SK-N-SH (cell line): ENCODE data around the gene PXYLP1. TPM values are rescaled to one million over a fixed set of nuclear protein-coding genes. Genes with fewer than 3 reads are reported as not detected.

Experiments used
- CTCF ChIA-PET: fragments of 300-600, 350-600 bp; formaldehyde crosslinking; extraction: SDS; loops from one replicate; lab custom pipeline; 2021; lab: Yijun Ruan, JAX
- POLR2A ChIA-PET: fragments of 350-600 bp; sonication (Branson Sonifier 250); formaldehyde crosslinking; extraction: SDS; loops from one replicate; lab custom pipeline; 2020; ENCODE audit warnings: antibody characterized with exemption, inconsistent platforms; lab: Yijun Ruan, JAX
- DNase-seq: peaks from one replicate; pipeline ENCODE4 v3.0.0; 2012
- H2AFZ ChIP-seq: fragments of 200-600 bp; sonication (generic); 2 replicates; pipeline ENCODE4 v1.8.1; 2016; ENCODE audit warnings: antibody characterized with exemption, mild to moderate bottlenecking, low read depth
- H3F3A ChIP-seq: fragments of 200-600 bp; sonication (generic); replicated peaks from 2 replicates; pipeline ENCODE3; 2016; ENCODE audit warnings: antibody characterized with exemption, mild to moderate bottlenecking; ENCODE audit not compliant: insufficient read depth
- H3K27ac ChIP-seq, 2 experiments: fragments of 200-500 bp in 1 of 2; fragments of 200-600 bp in 1 of 2; sonication (Bioruptor generic) in 1 of 2; sonication (generic), shearing (Covaris generic) in 1 of 2; 2 replicates each; pipeline versions ENCODE4 v1.5.1 to v1.6.1; 2014 to 2016; ENCODE audit warnings: low read depth in 2 of 2, inconsistent platforms in 1 of 2, low read length in 1 of 2, mild to moderate bottlenecking in 1 of 2, mixed read lengths in 1 of 2
- H3K27me3 ChIP-seq: fragments of 200-600 bp; sonication (generic), shearing (Covaris generic); 2 replicates; pipeline ENCODE4 v1.6.1; 2016; ENCODE audit warnings: mixed run types; ENCODE audit not compliant: insufficient read depth
- H3K36me3 ChIP-seq, 2 experiments: fragments of 200-500 bp in 1 of 2; fragments of 200-600 bp in 1 of 2; sonication (Bioruptor generic) in 1 of 2; sonication (generic) in 1 of 2; replicated peaks in 1 of 2; 2 replicates each; pipeline versions ENCODE3 to v1.5.1; 2014 to 2016; ENCODE audit warnings: low read length in 1 of 2, mild to moderate bottlenecking in 1 of 2; ENCODE audit not compliant: insufficient read depth in 2 of 2, control insufficient read depth in 1 of 2
- H3K4me1 ChIP-seq, 2 experiments: fragments of 200-500 bp in 1 of 2; fragments of 200-600 bp in 1 of 2; sonication (Bioruptor generic) in 1 of 2; sonication (generic), shearing (Covaris generic) in 1 of 2; 2 replicates each; pipeline versions ENCODE4 v1.5.1 to v1.6.1; 2014 to 2016; ENCODE audit warnings: low read depth in 1 of 2, low read length in 1 of 2, mixed run types in 1 of 2; ENCODE audit not compliant: insufficient read depth in 2 of 2, control insufficient read depth in 1 of 2
- H3K4me2 ChIP-seq: fragments of 200-600 bp; sonication (generic), shearing (Covaris generic); 2 replicates; pipeline ENCODE4 v1.6.1; 2017; ENCODE audit warnings: mixed run types
- H3K4me3 ChIP-seq, 2 experiments: fragments of 200-500 bp in 1 of 2; fragments of 200-600 bp in 1 of 2; sonication (Bioruptor generic) in 1 of 2; sonication (generic), shearing (Covaris generic) in 1 of 2; 2 replicates each; pipeline versions ENCODE4 v1.5.1 to v1.8.1; 2014 to 2016; ENCODE audit warnings: low read depth in 2 of 2, inconsistent platforms in 1 of 2, low read length in 1 of 2, mild to moderate bottlenecking in 1 of 2, mixed read lengths in 1 of 2, moderate library complexity in 1 of 2
- H3K79me2 ChIP-seq: fragments of 200-600 bp; sonication (generic); 2 replicates; pipeline ENCODE4 v1.8.1; 2017; ENCODE audit warnings: mild to moderate bottlenecking; ENCODE audit not compliant: insufficient read depth
- H3K9ac ChIP-seq: fragments of 200-600 bp; sonication (generic); 2 replicates; pipeline ENCODE4 v1.6.1; 2017; ENCODE audit warnings: mixed run types
- H3K9me2 ChIP-seq: fragments of 200-600 bp; sonication (generic); 2 replicates; pipeline ENCODE4 v1.6.1; 2017; ENCODE audit warnings: mixed run types
- H3K9me3 ChIP-seq: fragments of 200-600 bp; sonication (generic); 2 replicates; pipeline ENCODE4 v1.6.1; 2017; ENCODE audit warnings: mixed run types, mild to moderate bottlenecking, moderate library complexity
- H4K20me1 ChIP-seq: fragments of 200-600 bp; sonication (generic); 2 replicates; pipeline ENCODE4 v1.6.1; 2017; ENCODE audit warnings: mild to moderate bottlenecking, mixed run types; ENCODE audit not compliant: insufficient read depth
- CHD2 ChIP-seq: fragments of 150-350 bp; IDR thresholded peaks from 2 replicates; pipeline ENCODE4 v1.6.1; 2018; ENCODE audit warnings: low read length; ENCODE audit not compliant: partially characterized antibody
- FOSL2 ChIP-seq: IDR thresholded peaks from 2 replicates; pipeline ENCODE4 v1.4.0; 2012; ENCODE audit warnings: low read depth, mild to moderate bottlenecking, moderate library complexity, borderline replicate concordance
- FOXM1 ChIP-seq: IDR thresholded peaks from 2 replicates; pipeline ENCODE4 v1.4.0; 2012; ENCODE audit warnings: low read depth, mild to moderate bottlenecking
- NFIC ChIP-seq: IDR thresholded peaks from 2 replicates; pipeline ENCODE4 v1.4.0; 2012; ENCODE audit warnings: borderline replicate concordance
- RCOR1 ChIP-seq: fragments of 150-350 bp; IDR thresholded peaks from 2 replicates; pipeline ENCODE4 v1.6.1; 2017; ENCODE audit warnings: antibody characterized with exemption, low read length
- RXRA ChIP-seq: IDR thresholded peaks from 2 replicates; pipeline ENCODE4 v1.4.0; 2012; ENCODE audit warnings: low read depth, mild to moderate bottlenecking, borderline replicate concordance
- SIN3A ChIP-seq: IDR thresholded peaks from 2 replicates; pipeline ENCODE4 v1.6.1; 2012; ENCODE audit warnings: low read depth, mild to moderate bottlenecking, low read length, moderate library complexity, borderline replicate concordance
- SMC3 ChIP-seq: IDR thresholded peaks from 2 replicates; pipeline ENCODE4 v1.6.1; 2012; ENCODE audit warnings: low read depth, low read length, improper control_type of control experiment
- TAF1 ChIP-seq: IDR thresholded peaks from 2 replicates; pipeline ENCODE4 v1.6.1; 2012; ENCODE audit warnings: low read depth, mild to moderate bottlenecking, low read length, moderate library complexity, borderline replicate concordance
- TCF12 ChIP-seq: IDR thresholded peaks from 2 replicates; pipeline ENCODE4 v1.4.0; 2012
- YY1 ChIP-seq: IDR thresholded peaks from 2 replicates; pipeline ENCODE4 v1.4.0; 2012; ENCODE audit warnings: low read depth, mild to moderate bottlenecking
- WGBS: methylation state at CpG from one replicate; pipeline ENCODE4 v1.1.6; 2017; ENCODE audit warnings: low lambda C conversion rate; 5-methylcytosine and 5-hydroxymethylcytosine counted together
- polyA plus RNA-seq, 3 experiments: library from polyadenylated mRNA; depleted of rRNA; stranded (reverse); fragments of >200 nt; gene quantifications; 2 replicates each; pipeline ENCODE4 v1.2.3, GENCODE V29; 2012
- TF ChIP-seq, protein P1 (sequence below): IDR thresholded peaks from 2 replicates; pipeline ENCODE4 v1.4.0; 2012; ENCODE audit warnings: low read depth
- TF ChIP-seq, protein P2 (sequence below): fragments of 150-350 bp; IDR thresholded peaks from 2 replicates; pipeline ENCODE4 v1.6.1; 2016; ENCODE audit warnings: mild to moderate bottlenecking, low read depth, low read length
- TF ChIP-seq, protein P3 (sequence below): IDR thresholded peaks from 2 replicates; pipeline ENCODE4 v1.4.0; 2012; ENCODE audit warnings: low read depth, borderline replicate concordance

Gene PXYLP1
- polyA plus RNA-seq, 1 of the 3 experiments (the other 2 are of a cell fraction) = 8.6 TPM

DNA sequence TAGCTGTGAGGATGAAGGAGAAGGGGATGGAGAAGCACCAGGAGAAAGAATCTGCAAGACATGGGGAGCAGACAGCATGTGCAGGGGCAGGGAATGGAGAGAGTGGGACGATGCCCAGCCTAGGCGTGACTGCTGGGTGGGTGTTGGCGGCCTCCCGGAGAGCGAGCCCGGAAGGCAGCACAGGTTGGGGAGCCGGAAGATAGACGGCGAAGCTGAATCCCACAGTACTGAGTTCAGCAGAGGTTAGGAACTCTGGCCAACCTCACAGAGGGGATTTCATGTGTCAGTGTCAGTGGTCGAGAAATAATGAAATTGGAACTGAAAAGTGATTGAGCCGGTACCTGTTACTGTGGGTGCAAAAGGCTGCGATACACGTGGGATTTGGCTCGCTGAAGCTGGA lies 55.2 kb downstream of the PXYLP1 start:
- 83% methylated on average over 14 of the region's 14 CpGs for WGBS
- TF ChIP-seq RCOR1 (no peak), FOSL2 (no peak), FOXM1 (no peak), TAF1 (no peak), RXRA (no peak), SIN3A (no peak), CHD2 (no peak)
- TF ChIP-seq, protein P1, sequence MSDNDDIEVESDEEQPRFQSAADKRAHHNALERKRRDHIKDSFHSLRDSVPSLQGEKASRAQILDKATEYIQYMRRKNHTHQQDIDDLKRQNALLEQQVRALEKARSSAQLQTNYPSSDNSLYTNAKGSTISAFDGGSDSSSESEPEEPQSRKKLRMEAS = no peak
- Histone ChIP-seq H3F3A (no peaks in the 10 kb centered on the region), H3K4me1 (no peaks in the 10 kb centered on the region), H3K9ac (no peak overlapping the region), H3K4me2 (no peak overlapping the region), H3K4me3 (no peak overlapping the region), H2AFZ (no peak overlapping the region), H3K79me2 (no peaks in the 10 kb centered on the region), H3K36me3 (peaks cover 0 to 4% of the 10 kb centered on the region in 2 experiments), H3K9me3 (no peaks in the 10 kb centered on the region), H3K9me2 (no peaks in the 10 kb centered on the region), H3K27ac (no peak overlapping the region), H3K27me3 (no peaks in the 10 kb centered on the region), H4K20me1 (no peaks in the 10 kb centered on the region)
- ChIA-PET POLR2A (no interaction called here), CTCF (interaction anchor here (1.2 to 2.1 kb wide), 2 partner anchors 18 to 55 kb away, joined by 5 to 9 read pairs; partner anchors contain the start of gene PXYLP1)
- no peak for DNase-seq

DNA sequence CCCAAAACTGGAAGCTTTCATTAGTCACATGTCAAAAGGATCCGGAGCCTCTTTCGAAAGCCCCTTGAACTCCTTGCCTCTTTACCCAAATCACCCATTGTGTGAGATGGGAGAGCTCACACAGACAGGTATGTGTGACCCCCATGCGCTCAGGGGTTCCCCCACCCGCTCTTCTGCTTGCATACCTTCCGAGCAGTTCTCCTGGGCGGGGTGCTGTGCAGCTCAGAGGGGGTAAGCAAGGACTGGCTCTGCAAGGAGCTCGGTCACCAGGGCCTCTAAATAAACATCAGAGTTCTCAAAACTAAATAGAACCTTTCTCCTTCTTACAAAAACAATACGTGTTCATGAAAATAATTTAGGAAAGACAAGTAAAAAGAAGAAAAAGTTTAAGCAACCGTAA lies 55.7 kb downstream of the PXYLP1 start:
- Histone ChIP-seq H3F3A (no peaks in the 10 kb centered on the region), H3K9me2 (no peaks in the 10 kb centered on the region), H2AFZ (no peak overlapping the region), H3K79me2 (no peaks in the 10 kb centered on the region), H3K27me3 (no peaks in the 10 kb centered on the region), H3K9ac (no peak overlapping the region), H3K4me1 (no peaks in the 10 kb centered on the region), H3K4me3 (no peak overlapping the region), H4K20me1 (no peaks in the 10 kb centered on the region), H3K4me2 (no peak overlapping the region), H3K36me3 (peaks cover 0 to 4% of the 10 kb centered on the region in 2 experiments), H3K27ac (no peak overlapping the region), H3K9me3 (no peaks in the 10 kb centered on the region)
- WGBS = 89% methylated on average over 9 of the region's 9 CpGs
- no peak for DNase-seq
- TF ChIP-seq SMC3 (no peak), NFIC (no peak)
- POLR2A ChIA-PET = no interaction called here
- CTCF ChIA-PET = interaction anchor here (1.0 to 2.1 kb wide), 3 partner anchors 17 to 56 kb away, joined by 3 to 9 read pairs (median 5); partner anchors contain the start of gene PXYLP1

DNA sequence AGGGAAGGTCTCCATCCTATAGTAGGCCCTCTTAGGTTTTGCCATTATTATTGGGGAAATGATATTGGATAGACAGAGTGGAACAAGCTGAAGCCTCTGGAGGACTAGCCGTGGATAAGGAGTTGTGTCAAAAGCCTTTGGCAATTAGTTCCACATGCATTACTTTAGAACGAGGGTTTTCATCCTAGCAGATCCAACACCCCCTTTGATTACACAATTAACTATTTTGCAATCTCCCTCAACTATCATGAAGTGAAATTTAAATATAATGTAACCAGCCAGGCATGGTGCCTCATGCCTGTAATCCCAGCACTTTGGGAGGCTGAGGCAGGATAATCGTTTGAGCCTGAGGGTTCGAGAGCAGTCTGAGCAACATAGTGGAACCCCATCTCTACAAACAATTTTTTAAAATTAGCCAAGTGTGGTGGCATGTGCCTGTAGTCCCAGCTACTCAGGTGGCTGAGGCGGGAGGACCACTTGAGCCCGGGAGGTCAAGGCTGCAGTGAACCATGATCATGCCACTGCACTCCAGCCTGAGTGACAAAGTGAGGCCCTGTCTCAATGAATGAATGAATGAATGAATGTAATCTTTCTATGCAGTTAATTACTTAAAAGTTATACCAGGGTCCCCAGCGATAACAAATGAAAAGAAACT lies 56.8 kb downstream of the PXYLP1 start:
- Histone ChIP-seq H3K4me3 (no peak overlapping the region), H3K4me1 (0 out of 4 replicates have a peak, but pooled peaks cover 0 to under 1% of the 10 kb centered on the region in 2 experiments), H3K4me2 (no peak overlapping the region), H3K27me3 (no peaks in the 10 kb centered on the region)
- POLR2A ChIA-PET = no interaction called here
- no peak for TF ChIP-seq TCF12
- TF ChIP-seq RXRA = no peak
- TF ChIP-seq, protein P2, sequence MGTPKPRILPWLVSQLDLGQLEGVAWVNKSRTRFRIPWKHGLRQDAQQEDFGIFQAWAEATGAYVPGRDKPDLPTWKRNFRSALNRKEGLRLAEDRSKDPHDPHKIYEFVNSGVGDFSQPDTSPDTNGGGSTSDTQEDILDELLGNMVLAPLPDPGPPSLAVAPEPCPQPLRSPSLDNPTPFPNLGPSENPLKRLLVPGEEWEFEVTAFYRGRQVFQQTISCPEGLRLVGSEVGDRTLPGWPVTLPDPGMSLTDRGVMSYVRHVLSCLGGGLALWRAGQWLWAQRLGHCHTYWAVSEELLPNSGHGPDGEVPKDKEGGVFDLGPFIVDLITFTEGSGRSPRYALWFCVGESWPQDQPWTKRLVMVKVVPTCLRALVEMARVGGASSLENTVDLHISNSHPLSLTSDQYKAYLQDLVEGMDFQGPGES = no peak
- no peak for TF ChIP-seq YY1
- TF ChIP-seq, protein P3, sequence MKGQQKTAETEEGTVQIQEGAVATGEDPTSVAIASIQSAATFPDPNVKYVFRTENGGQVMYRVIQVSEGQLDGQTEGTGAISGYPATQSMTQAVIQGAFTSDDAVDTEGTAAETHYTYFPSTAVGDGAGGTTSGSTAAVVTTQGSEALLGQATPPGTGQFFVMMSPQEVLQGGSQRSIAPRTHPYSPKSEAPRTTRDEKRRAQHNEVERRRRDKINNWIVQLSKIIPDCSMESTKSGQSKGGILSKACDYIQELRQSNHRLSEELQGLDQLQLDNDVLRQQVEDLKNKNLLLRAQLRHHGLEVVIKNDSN = no peak
- no peak for TF ChIP-seq NFIC
- TF ChIP-seq, all 33 proteins: peak for 0
- no peaks in the 10 kb centered on the region for H3K9me2 ChIP-seq
- H3K9me3 ChIP-seq = no peaks in the 10 kb centered on the region
- WGBS = 88% methylated on average over 7 of the region's 7 CpGs
- no peaks in the 10 kb centered on the region for H3K79me2 ChIP-seq
- H3K27ac ChIP-seq = no peak overlapping the region
- no peaks in the 10 kb centered on the region for H4K20me1 ChIP-seq
- no peak overlapping the region for H2AFZ ChIP-seq
- no peak overlapping the region for H3K9ac ChIP-seq
- no peaks in the 10 kb centered on the region for H3F3A ChIP-seq
- peaks cover 0 to 4% of the 10 kb centered on the region in 2 experiments for H3K36me3 ChIP-seq
- no peak for DNase-seq
- CTCF ChIA-PET = interaction anchor here (1.0 kb wide), 2 partner anchors 57 kb away, joined by 3 read pairs; partner anchors contain the start of gene PXYLP1
